SJCRH30 (cell line): Measurements from ENCODE around the gene STXBP2. TPM values are rescaled to one million over a fixed set of nuclear protein-coding genes. Genes with fewer than 3 reads are reported as not detected.

Source experiments
- DNase-seq, 2 experiments: peaks; one replicate each; pipeline ENCODE4 v3.0.0-alpha.2; 2015 to 2020
- H3K27ac ChIP-seq: fragments of 250-450 bp; sonication (Bioruptor Pico); 2 replicates; pipeline ENCODE4 v1.5.1; 2020; ENCODE audit warnings: mild to moderate bottlenecking, moderate library complexity
- H3K27me3 ChIP-seq: fragments of 250-450 bp; sonication (Bioruptor Pico); 2 replicates; pipeline ENCODE4 v1.5.1; 2020; ENCODE audit warnings: mild to moderate bottlenecking, moderate library complexity
- H3K36me3 ChIP-seq: fragments of 250-450 bp; sonication (Bioruptor Pico); 2 replicates; pipeline ENCODE4 v1.5.1; 2020; ENCODE audit warnings: mild to moderate bottlenecking, moderate library complexity
- H3K4me1 ChIP-seq: fragments of 250-450 bp; sonication (Bioruptor Pico); 2 replicates; pipeline ENCODE4 v1.5.1; 2020; ENCODE audit warnings: mild to moderate bottlenecking, moderate library complexity
- H3K4me3 ChIP-seq: fragments of 250-450 bp; sonication (Bioruptor Pico); 2 replicates; pipeline ENCODE4 v1.5.1; 2020; ENCODE audit warnings: mild to moderate bottlenecking, moderate library complexity
- H3K9me3 ChIP-seq: fragments of 250-450 bp; sonication (Bioruptor Pico); replicated peaks from 2 replicates; pipeline ENCODE4 v1.5.1; 2020; ENCODE audit warnings: mild to moderate bottlenecking, moderate library complexity
- total RNA-seq: library from RNA; depleted of rRNA; stranded (reverse); fragments of >200 nt; shearing (Covaris generic); gene quantifications from 2 replicates; pipeline ENCODE4 v1.2.3, GENCODE V29; 2014; rRNA removed

The STXBP2 gene
- total RNA-seq, result 0.15 TPM in 1 of 2 replicates, not detected in the other

DNA sequence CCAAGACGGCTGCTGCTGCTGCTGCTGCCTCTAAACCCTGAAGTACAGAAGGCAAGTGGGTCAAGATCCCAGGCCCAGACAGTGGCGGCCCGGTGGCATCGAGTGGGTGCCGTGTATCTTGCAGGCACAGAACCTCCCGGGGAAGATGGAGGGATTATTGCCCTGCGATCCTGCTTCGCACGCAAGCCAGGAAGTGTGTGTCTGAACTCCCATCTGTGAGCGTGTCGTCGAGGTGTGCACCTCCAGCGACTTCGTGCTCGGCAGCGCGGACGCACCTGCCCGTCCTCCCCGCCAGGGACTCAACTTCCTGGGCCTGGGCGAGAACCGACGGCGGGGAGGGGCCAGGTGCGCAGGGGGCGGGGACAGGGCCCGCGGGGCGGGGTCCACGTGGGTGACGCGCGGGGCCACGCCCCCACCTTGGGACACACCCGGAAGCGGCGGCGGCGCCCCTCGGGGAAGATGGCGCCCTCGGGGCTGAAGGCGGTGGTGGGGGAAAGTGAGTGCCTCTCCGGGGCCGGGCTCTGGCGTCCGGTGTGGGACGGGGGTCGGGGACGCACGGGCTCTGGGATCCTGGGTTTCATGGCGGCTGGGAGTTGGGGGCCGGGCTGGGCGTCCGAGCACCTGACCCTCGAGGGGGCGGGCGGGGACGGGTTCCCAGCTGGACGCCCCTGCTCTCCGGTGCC, at the start of gene STXBP2:
TSS of gene STXBP2 (plus strand) at position 420 of the 683 bp plus-strand sequence. CDS start at position 460, 40 bp downstream.
- Histone ChIP-seq H3K9me3 (no peaks in the 10 kb centered on the region), H3K36me3 (no peaks in the 10 kb centered on the region), H3K27ac (no peak within 1 kb of the TSS), H3K27me3 (no peaks in the 10 kb centered on the region), H3K4me1 (no peaks in the 10 kb centered on the region), H3K4me3 (no peak within 1 kb of the TSS)
- no peak for DNase-seq

GRCh38 chr19:7589822-7590221, 47.1 kb upstream of the STXBP2 start:
- no peaks in the 10 kb centered on the region for H3K36me3 ChIP-seq
- no peak overlapping the region for H3K4me3 ChIP-seq
- no peaks in the 10 kb centered on the region for H3K4me1 ChIP-seq
- 0 out of 2 replicates have a peak, but pooled peaks cover 1% of the 10 kb centered on the region for H3K27me3 ChIP-seq
- no peaks in the 10 kb centered on the region for H3K9me3 ChIP-seq
- H3K27ac ChIP-seq, result no peak overlapping the region
- DNase-seq, result no peak

GRCh38 chr19:7590256-7590655, 46.7 kb upstream of the STXBP2 start:
- Histone ChIP-seq H3K4me1 (no peaks in the 10 kb centered on the region), H3K27ac (no peak overlapping the region), H3K9me3 (no peaks in the 10 kb centered on the region), H3K36me3 (no peaks in the 10 kb centered on the region), H3K27me3 (0 out of 2 replicates have a peak, but pooled peaks cover 3% of the 10 kb centered on the region), H3K4me3 (no peak overlapping the region)
- no peak for DNase-seq

DNA sequence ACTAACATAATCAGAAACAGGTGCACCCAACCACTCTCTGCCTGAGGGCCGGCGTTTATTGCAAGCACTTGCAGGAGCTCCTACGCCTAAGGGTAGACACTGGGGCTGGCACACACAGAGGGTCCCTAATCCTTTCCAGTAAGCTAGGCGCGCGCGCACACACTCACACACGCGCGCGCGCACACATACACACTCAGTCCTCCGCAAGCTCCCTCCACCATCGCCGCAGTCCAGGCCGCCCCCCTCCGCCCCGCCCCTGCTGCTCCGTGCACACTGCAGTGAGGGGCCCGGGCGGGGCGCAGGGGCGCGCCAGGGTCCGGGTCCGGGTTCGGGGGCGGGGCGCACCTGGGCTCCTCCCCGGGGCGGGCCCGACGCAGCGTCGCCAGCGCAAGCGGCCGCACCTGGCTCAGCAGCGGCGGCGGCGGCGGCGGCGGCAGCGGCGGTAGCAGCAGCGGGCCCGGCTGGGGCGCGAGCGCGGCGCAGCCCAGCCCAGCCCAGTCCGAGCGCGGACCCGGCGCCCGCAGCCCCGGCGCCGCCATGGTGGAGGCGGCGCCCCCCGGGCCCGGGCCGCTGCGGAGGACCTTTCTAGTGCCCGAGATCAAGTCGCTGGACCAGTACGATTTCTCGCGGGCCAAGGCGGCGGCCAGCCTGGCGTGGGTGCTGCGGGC, 41.3 kb upstream of the STXBP2 start, which contains the start of gene CAMSAP3:
TSS of gene CAMSAP3 (plus strand) at position 398 of the 668 bp plus-strand sequence. CDS start at position 538, 140 bp downstream.
- peak; percentile 26 to 40 for DNase-seq
- H3K36me3 ChIP-seq, result no peaks in the 10 kb centered on the region
- no peak within 1 kb of the TSS for H3K4me3 ChIP-seq
- H3K9me3 ChIP-seq, result no peaks in the 10 kb centered on the region
- 0 out of 2 replicates have a peak, but pooled peaks cover 5% of the 10 kb centered on the region for H3K27me3 ChIP-seq
- H3K4me1 ChIP-seq, result no peaks in the 10 kb centered on the region
- H3K27ac ChIP-seq, result no peak within 1 kb of the TSS

- H3K27me3 ChIP-seq, result 0 out of 2 replicates have a peak, but pooled peaks cover 5% of the 10 kb centered on the region
- no peak for DNase-seq
Measured at GRCh38 chr19:7596211-7596937, 40.5 kb upstream of the STXBP2 start.

GRCh38 chr19:7597689-7598088, 39.2 kb upstream of the STXBP2 start:
- Histone ChIP-seq H3K4me1 (no peaks in the 10 kb centered on the region), H3K27me3 (0 out of 2 replicates have a peak, but pooled peaks cover 5% of the 10 kb centered on the region), H3K4me3 (no peak overlapping the region), H3K9me3 (no peaks in the 10 kb centered on the region), H3K27ac (no peak overlapping the region), H3K36me3 (no peaks in the 10 kb centered on the region)
- DNase-seq, result no peak

More at GRCh38 chr19:7596211-7596937, 40.5 kb upstream of the STXBP2 start:
- Histone ChIP-seq H3K27ac (no peak overlapping the region), H3K9me3 (no peaks in the 10 kb centered on the region), H3K4me3 (no peak overlapping the region), H3K36me3 (no peaks in the 10 kb centered on the region), H3K4me1 (no peaks in the 10 kb centered on the region)

GRCh38 chr19:7598180-7598579, 38.7 kb upstream of the STXBP2 start:
- no peaks in the 10 kb centered on the region for H3K36me3 ChIP-seq
- no peak overlapping the region for H3K27ac ChIP-seq
- no peaks in the 10 kb centered on the region for H3K9me3 ChIP-seq
- H3K4me3 ChIP-seq, result no peak overlapping the region
- H3K27me3 ChIP-seq, result 0 out of 2 replicates have a peak, but pooled peaks cover 5% of the 10 kb centered on the region
- no peak for DNase-seq
- no peaks in the 10 kb centered on the region for H3K4me1 ChIP-seq

GRCh38 chr19:7600721-7601120, 36.2 kb upstream of the STXBP2 start:
- no peaks in the 10 kb centered on the region for H3K4me1 ChIP-seq
- H3K9me3 ChIP-seq, result no peaks in the 10 kb centered on the region
- H3K36me3 ChIP-seq, result no peaks in the 10 kb centered on the region
- H3K27me3 ChIP-seq, result no peaks in the 10 kb centered on the region
- no peak for DNase-seq
- H3K4me3 ChIP-seq, result no peak overlapping the region
- H3K27ac ChIP-seq, result no peak overlapping the region

DNA sequence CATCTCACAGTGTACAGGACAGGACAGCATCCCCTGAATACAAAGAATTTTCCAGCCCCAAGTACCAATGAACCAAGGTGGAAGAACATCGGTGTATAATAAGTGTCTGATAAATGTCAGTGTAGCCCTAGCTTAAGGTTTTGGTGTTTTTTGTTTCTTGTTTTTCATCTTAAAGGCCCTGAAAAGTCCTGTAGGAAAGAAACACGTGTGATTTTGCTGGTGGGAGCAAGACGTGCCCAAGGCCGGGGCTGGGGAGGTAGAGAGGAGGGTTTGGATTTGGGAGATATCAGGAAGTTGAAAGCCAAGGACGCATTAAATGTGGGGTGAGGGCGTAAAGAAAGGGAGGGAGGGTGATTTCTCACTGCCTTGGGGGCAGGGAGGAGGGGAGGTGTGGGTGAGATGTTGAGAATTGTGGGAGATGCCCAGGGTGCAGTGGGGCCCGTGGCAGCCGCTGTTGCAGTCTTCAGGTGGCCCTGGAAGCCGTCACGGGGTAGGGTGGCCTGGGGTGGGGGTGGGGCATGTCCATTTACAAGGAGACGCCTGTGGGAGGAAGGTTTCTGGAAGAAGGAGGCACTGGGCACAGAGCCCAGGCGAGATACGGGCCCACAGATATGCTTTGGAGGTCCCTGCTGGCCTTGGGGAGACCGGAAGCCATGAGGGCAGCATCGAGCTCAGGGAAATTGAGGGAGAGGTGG, 34.5 kb upstream of the STXBP2 start:
- Histone ChIP-seq H3K27me3 (no peaks in the 10 kb centered on the region), H3K36me3 (no peaks in the 10 kb centered on the region), H3K4me3 (no peak overlapping the region), H3K4me1 (no peaks in the 10 kb centered on the region), H3K27ac (no peak overlapping the region), H3K9me3 (no peaks in the 10 kb centered on the region)
- no peak for DNase-seq

GRCh38 chr19:7602935-7603497, 33.9 kb upstream of the STXBP2 start:
- H3K27me3 ChIP-seq, result no peaks in the 10 kb centered on the region
- H3K9me3 ChIP-seq, result no peaks in the 10 kb centered on the region
- DNase-seq, result no peak
- no peak overlapping the region for H3K4me3 ChIP-seq
- no peak overlapping the region for H3K27ac ChIP-seq
- H3K4me1 ChIP-seq, result no peaks in the 10 kb centered on the region
- H3K36me3 ChIP-seq, result no peaks in the 10 kb centered on the region

GRCh38 chr19:7603919-7604318, 33.0 kb upstream of the STXBP2 start:
- DNase-seq, result no peak
- H3K27me3 ChIP-seq, result no peaks in the 10 kb centered on the region
- H3K4me3 ChIP-seq, result no peak overlapping the region

DNA sequence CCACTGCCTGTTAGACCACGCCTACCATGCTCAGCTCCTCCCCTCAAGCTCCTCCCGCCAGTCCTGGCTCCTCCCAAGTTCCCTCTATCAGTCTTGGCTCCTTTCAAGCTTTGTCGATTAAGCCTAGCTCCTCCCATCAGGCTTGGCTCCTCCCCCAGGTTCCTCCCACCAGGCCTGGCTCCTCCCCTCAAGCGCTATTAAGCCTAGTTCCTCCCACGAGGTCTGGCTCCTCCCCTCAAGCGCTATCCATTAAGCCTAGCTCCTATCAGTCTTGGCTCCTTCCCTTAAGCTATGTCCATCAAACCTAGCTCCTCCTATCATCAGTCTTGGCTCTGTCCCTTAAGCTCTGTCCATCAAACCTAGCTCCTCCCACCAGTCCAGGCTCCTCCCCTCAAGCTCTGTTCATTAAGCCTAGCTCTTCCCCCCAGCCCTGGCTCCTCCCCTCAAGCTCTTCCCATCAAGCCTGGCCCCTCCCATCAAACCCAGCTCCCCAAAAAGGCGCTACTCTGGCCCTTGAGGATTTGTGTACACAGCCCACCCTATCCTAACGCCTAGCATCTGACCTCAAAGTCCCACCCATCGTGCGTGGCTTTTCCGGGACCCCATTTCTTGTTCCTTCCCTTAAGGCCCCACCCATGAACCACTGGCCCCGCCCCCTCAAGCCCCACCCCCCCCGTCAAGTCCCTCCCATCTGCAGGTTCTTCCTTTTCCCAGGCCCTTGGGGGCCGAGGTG, 31.3 kb upstream of the STXBP2 start:
- Histone ChIP-seq H3K27ac (no peak overlapping the region), H3K4me1 (no peaks in the 10 kb centered on the region), H3K4me3 (no peak overlapping the region), H3K27me3 (no peaks in the 10 kb centered on the region), H3K9me3 (no peaks in the 10 kb centered on the region), H3K36me3 (no peaks in the 10 kb centered on the region)
- peak; percentile 27 to 49 for DNase-seq

More at GRCh38 chr19:7603919-7604318, 33.0 kb upstream of the STXBP2 start:
- Histone ChIP-seq H3K36me3 (no peaks in the 10 kb centered on the region), H3K9me3 (no peaks in the 10 kb centered on the region), H3K4me1 (no peaks in the 10 kb centered on the region), H3K27ac (no peak overlapping the region)

DNA sequence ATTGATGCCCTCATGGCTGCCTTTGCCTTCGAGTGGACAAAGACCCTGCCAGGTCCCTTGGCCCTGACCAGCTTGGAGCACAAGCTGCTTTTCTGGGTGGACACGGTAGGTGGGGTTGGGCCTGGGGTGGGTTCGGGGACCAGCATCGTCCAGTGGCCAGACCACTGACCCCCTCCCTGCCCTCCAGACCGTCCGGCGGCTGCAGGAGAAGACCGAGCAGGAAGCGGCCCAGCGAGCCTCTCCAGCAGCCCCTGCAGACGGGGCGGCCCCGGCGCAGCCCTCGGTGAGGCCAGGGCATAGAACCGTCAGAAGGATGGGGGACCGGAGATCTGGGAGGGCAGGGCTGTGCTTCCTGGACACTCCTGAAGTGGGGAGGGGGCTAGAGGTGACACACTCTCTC, 30.6 kb upstream of the STXBP2 start:
- H3K27me3 ChIP-seq, result no peaks in the 10 kb centered on the region

More for the DNA sequence above, 30.6 kb upstream of the STXBP2 start:
- H3K9me3 ChIP-seq, result no peaks in the 10 kb centered on the region
- H3K36me3 ChIP-seq, result no peaks in the 10 kb centered on the region
- no peaks in the 10 kb centered on the region for H3K4me1 ChIP-seq
- DNase-seq, result no peak
- H3K4me3 ChIP-seq, result no peak overlapping the region
- H3K27ac ChIP-seq, result no peak overlapping the region
